AG10803 (cell line): ENCODE data around the gene DNAI2.

Experiments used
- DNase-seq: peaks from one replicate; pipeline ENCODE4 v3.0.0; 2010; ENCODE audit warnings: low read depth
- H3K4me3 ChIP-seq: 2 replicates; pipeline ENCODE4 v1.5.1; 2011; ENCODE audit warnings: mild to moderate bottlenecking, low read length, control low read depth
- TF ChIP-seq, protein P1 (sequence below): conservative IDR thresholded peaks from 2 replicates; pipeline ENCODE4 v1.5.1; 2011; ENCODE audit warnings: mild to moderate bottlenecking, low read length, control low read depth, inconsistent platforms

The DNAI2 gene, protein sequence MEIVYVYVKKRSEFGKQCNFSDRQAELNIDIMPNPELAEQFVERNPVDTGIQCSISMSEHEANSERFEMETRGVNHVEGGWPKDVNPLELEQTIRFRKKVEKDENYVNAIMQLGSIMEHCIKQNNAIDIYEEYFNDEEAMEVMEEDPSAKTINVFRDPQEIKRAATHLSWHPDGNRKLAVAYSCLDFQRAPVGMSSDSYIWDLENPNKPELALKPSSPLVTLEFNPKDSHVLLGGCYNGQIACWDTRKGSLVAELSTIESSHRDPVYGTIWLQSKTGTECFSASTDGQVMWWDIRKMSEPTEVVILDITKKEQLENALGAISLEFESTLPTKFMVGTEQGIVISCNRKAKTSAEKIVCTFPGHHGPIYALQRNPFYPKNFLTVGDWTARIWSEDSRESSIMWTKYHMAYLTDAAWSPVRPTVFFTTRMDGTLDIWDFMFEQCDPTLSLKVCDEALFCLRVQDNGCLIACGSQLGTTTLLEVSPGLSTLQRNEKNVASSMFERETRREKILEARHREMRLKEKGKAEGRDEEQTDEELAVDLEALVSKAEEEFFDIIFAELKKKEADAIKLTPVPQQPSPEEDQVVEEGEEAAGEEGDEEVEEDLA

DNA sequence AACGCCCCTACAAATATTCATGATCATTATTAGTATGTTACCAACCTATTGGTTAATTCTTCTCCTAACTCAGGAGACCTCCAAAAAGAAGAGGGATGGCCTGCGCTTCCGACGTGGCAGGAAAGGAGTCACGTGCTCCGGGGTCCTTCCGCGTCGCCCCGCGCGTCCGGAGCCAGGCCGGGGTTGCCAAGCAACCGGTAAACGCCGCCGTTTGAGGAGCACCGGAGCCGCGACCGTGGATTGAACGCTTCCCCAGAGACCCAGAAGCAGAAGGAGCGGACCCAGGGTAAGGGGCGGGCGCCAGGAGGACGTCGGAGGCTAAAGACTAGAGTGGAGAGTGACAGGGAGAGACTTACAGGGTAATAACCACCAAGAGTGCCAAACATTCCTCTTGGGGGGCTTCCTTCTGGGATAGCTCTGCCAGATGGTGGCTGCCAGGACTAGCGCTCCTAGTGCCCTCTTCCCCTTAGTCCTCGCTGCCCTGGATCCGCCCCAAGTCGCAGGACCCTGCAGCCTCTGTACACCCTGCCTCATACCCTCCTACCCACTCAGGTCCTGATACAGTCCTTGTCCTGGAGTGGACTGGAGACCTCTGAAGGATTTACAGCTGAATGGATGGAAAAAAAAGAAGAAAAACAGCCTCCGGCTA, at the start of gene DNAI2:
TSS of gene DNAI2 (plus strand) at position 175 of the 649 bp plus-strand sequence. CDS start 7,584 bp downstream, outside the sequence.
- TF ChIP-seq, protein P1, sequence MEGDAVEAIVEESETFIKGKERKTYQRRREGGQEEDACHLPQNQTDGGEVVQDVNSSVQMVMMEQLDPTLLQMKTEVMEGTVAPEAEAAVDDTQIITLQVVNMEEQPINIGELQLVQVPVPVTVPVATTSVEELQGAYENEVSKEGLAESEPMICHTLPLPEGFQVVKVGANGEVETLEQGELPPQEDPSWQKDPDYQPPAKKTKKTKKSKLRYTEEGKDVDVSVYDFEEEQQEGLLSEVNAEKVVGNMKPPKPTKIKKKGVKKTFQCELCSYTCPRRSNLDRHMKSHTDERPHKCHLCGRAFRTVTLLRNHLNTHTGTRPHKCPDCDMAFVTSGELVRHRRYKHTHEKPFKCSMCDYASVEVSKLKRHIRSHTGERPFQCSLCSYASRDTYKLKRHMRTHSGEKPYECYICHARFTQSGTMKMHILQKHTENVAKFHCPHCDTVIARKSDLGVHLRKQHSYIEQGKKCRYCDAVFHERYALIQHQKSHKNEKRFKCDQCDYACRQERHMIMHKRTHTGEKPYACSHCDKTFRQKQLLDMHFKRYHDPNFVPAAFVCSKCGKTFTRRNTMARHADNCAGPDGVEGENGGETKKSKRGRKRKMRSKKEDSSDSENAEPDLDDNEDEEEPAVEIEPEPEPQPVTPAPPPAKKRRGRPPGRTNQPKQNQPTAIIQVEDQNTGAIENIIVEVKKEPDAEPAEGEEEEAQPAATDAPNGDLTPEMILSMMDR: no peak
- no peak within 1 kb of the TSS for H3K4me3 ChIP-seq
- DNase-seq: no peak

DNA sequence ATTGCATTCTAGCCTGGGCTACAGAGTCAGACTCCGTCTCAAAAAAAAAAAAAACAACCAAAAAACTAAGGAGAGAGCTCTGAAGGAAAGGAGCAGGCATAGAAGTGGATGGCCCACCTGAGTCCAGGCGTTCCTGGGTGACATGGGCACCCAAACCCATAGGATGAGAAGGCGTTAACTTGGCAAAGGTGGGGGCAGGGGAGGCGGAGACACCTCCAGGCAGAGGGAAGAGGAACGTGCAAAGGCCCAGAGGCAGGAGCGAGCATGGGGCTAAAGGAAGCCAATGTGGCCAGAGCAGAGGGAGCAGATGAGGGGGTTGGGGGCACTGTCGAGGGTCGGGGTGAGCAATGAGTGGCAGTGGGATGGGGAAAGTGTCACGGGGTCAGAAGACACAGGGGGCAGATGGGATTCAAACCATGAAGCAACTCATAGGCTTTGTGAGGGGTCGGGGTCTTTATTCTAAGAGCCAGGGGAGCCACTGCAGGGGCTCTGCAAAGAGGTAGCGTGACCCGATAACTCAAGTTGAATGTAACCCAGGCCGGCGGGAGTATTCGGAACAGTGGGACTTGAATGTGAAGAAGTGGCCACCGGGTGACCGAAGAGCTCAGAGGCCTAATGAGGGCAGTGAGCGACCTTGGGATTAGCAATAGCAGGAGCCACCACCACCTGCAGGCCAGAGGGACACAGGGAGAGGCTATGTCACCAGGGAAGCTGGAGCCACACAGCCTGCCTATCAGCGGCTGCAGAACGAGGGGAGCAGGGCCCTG, 48.9 kb upstream of the DNAI2 start:
- no peak for DNase-seq
- H3K4me3 ChIP-seq: no peak overlapping the region
- TF ChIP-seq, protein P1: no peak

DNA sequence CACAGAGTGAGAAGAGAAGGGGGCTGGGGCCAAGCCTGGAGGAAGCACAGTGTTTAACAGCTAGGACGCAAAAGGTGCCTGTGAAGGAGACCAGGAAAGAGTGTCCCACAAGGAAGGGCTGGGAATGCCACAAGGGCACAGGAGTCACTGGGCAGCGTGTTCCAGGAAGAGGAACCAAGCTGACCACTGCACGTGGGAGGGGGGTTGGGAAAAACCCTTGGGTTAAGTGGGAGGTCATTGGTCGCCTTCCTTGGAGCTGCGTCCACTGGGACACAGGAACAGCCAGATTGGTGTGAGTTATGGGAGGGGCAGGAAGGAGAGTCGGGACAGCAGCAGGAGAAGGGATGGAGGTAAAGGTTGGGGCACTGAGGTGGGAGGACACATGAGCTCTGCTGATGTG, 47.8 kb upstream of the DNAI2 start:
- DNase-seq: no peak
- H3K4me3 ChIP-seq: no peak overlapping the region
- TF ChIP-seq, protein P1: no peak

DNA sequence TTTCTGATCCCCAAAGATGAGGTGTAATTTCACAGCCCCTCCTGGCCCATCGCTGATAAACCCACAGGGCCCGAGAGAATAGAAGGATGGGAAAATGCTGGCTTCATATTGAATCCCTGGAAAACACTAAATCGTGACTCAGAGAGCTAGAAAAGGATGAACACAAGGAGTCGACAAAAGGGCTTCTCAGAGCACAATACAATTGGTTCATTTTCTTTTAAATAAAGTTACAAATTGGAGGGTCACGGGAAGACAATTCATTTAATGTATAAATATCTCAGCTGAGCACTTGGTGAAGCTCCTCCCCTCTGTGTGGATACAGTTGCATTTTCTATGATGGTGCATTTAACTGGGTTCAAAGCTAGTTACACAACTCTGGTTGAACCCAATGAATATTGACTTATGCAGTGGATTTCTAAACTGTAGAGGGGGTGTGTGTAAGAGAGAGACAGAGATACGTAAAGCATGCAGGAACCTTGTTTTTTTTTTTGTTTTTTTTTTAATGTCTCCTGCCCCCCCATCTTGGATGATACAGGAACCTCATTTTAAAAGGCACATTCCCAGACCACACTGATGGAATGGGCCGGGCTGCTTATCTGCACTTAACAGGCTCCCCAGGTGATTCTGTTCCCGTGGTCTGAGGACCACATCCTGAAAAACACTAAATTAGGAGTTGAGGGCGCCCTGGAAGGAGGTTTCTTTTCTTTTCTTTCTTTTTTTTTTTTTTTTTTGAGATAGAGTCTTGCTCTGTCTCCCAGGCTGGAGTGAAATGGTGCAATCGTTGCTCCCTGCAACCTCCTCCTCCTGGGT, 46.6 kb upstream of the DNAI2 start:
- no peak for DNase-seq
- no peak overlapping the region for H3K4me3 ChIP-seq
- TF ChIP-seq, protein P1: no peak

DNA sequence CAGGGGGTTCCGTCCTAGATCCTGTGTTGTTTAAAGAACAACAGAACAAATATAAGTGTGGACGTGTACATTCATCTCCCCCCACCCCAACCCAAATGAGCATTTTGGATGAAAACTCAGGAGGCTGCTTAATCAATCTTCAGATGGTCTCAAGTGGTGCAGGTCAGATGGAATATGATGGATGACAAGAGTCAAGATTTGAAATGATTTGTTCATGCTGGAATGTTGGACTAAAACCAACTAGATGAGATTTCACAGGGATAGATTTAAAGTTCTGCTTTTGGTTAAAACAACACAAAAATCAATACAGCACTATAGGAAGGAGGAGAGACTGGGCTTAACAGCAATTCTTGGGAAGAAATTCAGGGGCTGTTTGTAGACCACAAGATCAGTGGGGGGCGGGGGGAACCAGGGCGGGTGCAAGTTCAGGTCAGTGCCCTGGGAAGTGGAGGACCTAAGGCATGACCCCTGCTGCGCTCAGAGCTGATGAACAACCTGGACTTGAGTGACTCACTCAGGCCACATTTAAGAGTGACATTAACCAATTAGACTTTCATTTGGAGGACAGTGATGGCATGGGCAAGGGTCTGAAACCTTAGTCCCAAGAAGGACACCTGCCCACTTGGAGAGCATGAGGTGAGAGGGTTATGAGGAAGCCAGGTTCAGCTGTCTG, 45.6 kb upstream of the DNAI2 start:
- no peak for DNase-seq
- no peak overlapping the region for H3K4me3 ChIP-seq
- TF ChIP-seq, protein P1: no peak

DNA sequence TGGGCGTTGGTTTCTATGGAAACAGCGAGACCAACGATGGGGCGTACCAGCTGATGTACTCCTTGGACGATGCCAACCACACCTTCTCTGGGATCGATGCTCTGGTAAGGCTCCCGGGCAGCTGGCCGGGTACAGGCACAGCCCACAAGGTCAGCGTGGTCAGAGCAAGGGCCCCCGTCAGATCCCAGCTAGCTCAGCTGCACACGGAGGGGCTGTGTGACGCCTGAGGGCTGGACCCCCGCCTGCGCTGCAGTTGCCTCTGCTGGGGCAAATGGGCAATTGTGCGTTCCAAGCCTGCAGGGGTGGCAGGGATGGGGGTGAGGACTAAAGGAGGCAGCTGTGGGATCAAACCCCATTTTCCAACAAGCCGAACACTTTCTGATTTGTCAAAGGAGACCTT, 43.1 kb upstream of the DNAI2 start:
- no peak for DNase-seq
- TF ChIP-seq, protein P1: no peak

More for the DNA sequence above, 43.1 kb upstream of the DNAI2 start:
- no peak overlapping the region for H3K4me3 ChIP-seq
